Esophagus mucosa (tissue), 1 donor: ENCODE measurements around the gene POLDIP3. TPM values are rescaled to one million over a fixed set of nuclear protein-coding genes. Genes with fewer than 3 reads are reported as not detected.
"Not testable (repeated sequence)": the region's sequence is repeated elsewhere in the genome, so short reads cannot be mapped to it uniquely, and the experiment has no call there.

ENCODE experiments used
- ATAC-seq: fragments of 200-7000 bp; cut with Tn5 transposase; one replicate; pipeline ENCODE4 v1.9.1; 2020
- total RNA-seq: library from RNA; stranded (reverse); gene quantifications from one replicate; pipeline ENCODE4 v1.2.4, GENCODE V29; 2023
- donor health status: DM: yes; HTN: yes; CAD: no.

POLDIP3 gene
- total RNA-seq, 1 donor from 2014 or later = 43.9 TPM

DNA sequence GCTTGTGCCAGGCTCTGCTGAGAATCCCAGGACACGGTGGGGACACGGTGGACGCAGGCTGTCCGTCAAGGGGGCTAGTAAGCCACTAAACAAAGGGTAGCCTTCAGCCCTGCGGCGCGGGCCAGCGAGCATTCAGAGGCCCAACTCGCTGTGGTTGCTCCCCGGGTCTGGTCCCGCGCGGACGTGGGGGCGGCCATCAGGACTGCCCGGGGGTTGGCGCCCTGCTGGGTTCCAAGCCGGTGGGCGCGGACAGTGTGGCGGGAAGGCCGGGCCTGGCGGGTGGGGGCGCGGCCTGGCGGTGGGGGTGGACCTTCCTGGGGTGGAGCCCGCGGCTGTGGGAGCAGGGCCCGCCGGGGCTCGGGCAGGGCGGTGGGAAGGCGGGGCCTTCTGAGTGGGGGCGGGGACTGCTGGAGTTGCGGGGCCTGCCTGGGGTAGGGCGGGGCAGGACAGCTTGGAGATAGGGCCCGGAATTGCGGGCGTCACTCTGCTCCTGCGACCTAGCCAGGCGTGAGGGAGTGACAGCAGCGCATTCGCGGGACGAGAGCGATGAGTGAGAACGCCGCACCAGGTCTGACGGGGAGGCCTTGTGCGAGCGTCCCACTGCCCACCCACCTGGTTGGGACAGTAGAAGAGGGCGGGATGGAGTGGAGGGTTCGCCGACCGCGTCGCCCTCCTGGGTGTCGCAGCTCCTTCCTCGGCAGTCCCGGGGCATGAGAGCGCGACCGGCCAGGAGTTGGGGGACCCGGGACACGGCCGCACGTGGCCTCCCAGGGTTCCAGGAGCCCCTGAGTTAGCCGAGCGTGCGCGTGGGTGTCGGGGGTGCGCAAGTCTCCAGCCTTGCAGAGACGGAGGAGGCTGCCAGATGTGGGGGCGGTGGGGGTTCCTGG lies 61.0 kb downstream of the POLDIP3 start, which contains the start of gene SERHL2:
Gene SERHL2 (plus strand): TSS at position 482 of the 887 bp plus-strand sequence. CDS start 65 bp downstream, at position 547.
- ATAC-seq = peak; percentile 87

DNA sequence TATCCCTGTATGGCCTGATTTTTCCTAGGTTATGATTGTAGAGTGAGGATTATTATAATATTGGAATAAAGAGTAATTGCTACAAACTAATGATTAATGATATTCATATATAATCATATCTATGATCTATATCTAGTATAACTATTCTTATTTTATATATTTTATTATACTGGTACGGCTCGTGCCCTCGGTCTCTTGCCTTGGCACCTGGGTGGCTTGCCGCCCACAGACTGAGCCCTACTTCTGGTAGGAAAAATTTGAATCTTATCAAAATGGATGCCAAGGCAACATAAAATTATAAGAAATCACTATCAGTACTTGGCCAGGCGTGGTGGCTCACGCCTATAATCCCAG lies 62.4 kb downstream of the POLDIP3 start:
- ATAC-seq = not testable (repeated sequence)

DNA sequence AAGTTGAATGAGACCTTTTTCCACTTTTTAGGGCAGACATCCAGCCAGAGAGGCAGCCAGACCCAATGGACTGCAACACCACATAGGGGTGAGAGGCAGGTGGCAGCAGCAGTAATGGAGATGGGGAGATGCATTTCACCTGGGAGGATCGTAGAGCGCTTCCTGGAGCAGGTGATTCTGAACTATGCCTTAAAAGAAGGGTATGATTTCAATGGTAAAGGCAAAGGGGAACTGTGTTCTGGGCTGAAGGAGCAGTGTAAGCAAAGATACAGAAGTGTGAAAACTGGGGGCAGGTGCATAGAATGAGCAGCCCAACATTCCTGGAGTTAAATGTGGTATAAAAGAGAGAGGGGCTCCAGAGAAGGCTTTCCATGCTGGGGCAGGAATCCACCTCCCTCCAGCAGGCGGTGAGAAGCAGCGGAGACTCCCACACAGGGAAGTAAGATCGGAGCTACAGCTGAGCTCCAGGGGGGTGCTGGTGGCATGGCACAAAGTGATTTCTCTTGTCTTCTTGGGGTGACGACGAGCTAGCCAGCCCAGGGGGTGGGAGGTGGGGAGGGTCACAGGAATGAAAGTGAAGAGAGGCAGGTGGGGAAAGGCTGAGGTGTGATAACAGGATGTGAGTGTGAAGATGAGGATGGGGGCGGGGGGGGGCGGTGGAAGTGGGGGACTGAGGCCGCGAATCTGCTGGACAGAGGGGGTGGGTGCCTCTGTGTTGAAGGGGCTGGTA lies 65.2 kb downstream of the POLDIP3 start:
- ATAC-seq = no peak

DNA sequence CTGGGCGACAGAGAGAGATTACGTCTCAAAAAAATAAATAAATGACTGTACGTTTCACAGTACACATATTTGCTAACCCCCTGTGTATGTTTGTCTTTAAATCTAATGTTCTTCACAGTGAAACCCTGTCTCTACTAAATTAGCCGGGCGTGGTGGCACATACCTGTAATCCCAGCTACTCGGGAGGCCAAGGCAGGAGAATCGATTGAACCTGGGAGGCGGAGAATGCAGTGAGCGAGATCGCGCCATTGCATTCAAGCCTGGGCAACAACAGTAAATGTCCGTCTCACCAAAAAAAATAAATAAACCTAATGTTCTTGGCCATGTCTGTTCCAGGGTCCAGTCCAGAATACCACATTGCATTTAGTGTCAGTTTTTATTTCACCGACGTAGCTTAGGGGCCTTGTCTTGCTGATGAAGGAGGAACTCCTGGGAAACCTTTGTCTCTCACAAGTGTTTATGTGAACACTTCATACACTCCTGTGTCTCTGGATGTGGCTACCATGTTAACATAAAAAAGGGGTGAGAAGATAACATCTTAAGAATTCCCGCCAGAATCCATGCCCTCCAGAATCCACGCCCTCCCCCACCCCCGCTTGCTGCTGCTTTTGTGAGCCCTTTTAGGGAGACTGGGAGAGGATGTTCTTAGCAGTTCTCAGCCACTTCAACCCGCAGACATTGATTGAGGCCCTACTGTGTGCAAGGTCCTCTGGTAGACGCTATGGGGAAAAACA lies 65.9 kb downstream of the POLDIP3 start:
- no peak for ATAC-seq

DNA sequence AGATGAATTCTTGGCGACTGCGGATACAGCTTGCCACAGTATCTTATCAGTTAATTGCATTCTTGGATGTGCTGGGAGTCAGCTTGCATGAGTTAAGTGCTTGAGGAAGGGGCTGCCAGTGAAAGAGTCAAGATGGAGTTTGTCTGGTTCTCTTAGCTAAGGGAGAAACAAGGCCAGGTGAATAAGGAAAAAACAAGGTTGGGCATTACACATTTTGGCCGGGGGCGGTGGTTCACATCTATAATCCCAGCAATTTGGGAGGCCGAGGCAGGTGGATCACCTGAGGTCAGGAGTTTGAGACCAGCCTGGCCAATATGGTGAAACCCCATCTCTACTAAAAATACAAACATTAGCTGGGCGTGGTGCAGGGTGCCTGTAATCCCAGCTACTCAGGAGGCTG lies 66.6 kb downstream of the POLDIP3 start:
- ATAC-seq = not testable (repeated sequence)

DNA sequence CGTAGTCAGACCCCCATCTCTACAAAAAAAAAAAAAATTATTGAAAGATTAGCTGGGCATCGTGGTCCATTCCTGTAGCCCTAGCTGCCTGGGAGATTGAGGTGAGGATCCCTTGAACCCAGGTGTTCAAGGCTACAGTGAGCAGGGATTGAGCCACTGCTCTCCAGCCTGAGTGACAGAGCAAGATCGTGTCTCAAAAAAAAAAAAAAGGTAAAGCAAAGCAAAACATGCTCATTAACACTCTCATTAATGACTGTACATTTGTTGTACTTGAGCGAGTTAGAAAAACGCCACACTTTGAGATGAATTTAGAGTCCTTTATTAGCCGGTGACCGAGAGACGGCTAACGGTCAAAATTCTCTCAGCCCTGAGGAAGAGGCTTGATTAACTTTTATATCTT lies 67.1 kb downstream of the POLDIP3 start:
- no peak for ATAC-seq

DNA sequence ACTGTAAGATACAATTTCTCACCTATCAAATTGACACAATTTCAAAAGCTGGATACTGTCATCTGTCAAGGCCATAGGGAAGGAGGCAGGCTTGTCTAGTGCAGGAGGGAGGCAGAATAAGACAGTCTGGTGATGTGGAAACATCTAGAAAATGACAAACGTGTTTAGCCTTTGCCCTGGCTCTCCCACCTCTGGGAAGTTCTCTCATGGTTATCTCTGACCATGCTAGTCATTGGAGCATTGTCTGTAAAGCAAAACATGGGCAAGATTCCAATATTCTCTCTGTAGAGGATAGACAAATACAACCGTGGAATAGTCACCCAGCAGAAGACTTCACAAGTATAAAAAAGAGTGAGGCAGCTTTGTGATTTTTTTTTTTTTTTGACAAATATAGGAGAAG lies 70.0 kb downstream of the POLDIP3 start:
- ATAC-seq = no peak

DNA sequence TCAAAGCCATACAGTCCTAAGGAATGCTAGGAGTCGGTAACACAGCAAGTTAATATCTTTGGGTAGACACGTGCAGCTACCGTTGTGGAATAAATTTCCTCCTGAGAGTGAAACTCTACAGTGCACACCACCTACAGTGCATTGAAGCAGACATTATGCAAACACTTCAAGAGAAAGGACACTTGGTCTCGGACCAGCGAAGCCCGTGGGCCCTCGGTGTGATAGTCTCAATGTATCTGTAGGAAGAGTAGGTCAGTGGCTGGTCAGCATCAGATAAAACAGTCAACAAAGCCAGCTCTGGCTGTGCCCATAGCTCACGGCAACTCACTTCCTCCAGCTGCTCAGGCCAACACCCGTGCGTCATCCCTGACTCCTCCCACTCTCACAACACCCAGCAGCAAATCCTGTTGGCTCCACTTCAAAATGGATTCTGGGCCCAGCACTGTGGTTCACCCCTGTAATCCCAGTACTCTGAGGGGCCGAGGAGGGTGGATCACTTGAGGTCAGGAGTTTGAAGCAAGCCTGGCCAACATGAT lies 75.4 kb downstream of the POLDIP3 start:
- peak; percentile 62 for ATAC-seq

DNA sequence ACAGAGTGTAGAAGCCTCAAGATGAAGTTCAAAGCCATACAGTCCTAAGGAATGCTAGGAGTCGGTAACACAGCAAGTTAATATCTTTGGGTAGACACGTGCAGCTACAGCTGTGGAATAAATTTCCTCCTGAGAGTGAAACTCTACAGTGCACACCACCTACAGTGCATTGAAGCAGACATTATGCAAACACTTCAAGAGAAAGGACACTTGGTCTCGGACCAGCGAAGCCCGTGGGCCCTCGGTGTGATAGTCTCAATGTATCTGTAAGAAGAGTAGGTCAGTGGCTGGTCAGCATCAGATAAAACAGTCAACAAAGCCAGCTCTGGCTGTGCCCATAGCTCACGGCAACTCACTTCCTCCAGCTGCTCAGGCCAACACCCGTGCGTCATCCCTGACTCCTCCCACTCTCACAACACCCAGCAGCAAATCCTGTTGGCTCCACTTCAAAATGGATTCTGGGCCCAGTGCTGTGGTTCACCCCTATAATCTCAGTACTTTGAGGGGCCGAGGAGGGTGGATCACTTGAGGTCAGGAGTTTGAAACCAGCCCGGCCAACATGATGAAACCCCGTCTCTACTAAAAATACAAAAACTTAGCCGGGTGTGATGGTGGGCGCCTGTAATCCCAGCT lies 77.4 kb downstream of the POLDIP3 start:
- peak; percentile 76 for ATAC-seq

DNA sequence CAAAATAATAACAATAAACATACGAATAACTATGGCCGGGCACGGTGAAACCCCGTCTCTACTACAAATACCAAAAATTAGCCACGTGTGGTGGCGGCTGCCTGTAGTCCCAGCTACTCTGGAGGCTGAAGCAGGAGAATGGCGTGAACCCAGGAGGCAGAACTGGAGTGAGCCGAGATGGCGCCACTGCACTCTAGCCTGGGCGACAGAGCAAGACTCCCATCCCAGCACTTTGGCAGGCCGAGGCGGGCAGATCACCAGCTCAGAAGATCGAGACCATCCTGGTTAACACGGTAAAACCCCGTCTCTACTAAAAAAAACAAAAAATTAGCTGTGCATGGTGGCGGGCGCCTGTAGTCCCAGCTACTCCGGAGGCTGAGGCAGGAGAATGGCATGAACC lies 78.0 kb downstream of the POLDIP3 start:
- ATAC-seq = not testable (repeated sequence)

DNA sequence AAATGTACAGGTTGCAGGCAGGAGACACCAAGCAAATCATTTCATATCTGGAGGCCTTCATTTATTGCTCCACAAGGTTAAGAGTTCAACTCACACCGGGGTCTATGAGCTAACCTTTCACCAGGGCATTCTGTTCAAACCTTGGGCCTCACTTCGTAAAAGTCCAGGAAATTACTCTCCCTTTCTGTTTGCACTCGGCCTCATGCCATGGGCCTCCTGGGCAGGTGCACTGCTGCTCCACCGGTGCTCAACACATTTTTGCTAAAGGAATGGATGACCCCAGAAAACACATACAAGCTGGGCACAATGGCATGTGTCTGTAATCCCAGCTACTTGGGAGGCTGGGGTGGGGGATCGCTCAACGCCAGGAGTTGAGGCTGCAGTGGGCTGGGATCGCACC lies 78.5 kb downstream of the POLDIP3 start:
- no peak for ATAC-seq

DNA sequence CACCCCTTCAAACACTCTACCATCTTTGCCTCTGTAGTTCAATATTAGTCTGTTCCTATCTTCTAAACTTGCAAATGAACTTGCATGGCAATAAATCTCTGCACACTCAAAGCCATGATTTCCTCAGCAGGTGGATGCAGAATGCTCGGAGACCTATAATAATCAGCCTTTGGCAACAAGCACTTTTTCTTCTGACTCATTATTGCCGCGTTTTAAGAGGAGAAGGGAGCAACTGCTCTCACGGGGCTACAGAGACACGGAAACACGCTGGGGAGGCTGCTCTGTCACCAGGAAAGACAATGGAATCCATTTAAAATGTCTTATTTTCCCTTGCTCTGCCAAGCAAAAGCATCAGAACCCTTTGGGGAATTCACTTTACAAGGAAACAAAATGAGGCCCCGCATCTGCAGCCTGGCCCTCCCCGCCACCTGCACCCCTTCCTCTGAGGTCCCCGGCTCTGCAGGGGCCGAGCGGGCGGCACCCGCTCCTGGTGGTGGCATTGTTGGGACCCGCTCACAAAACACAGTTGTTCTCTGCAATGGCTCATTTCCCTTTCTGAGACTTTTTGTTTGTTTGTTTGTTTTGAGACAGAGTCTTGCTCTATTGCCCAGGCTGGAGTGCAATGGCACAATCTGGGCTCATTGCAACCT lies 79.5 kb downstream of the POLDIP3 start:
- ATAC-seq = not testable (repeated sequence)

Other genes starting within 250 kb of the POLDIP3 start
- gene NFAM1, start 182.5 kb downstream of the POLDIP3 start, total RNA-seq = 0.88 TPM
- 27.3 TPM for gene RRP7A, start 95.1 kb downstream of the POLDIP3 start, total RNA-seq
- gene SERHL2, start 60.9 kb downstream of the POLDIP3 start, total RNA-seq = 2.8 TPM
- gene ATP5MGL, start 25.7 kb upstream of the POLDIP3 start, total RNA-seq = 0.68 TPM
- gene CYB5R3, start 34.5 kb upstream of the POLDIP3 start, total RNA-seq = 101 TPM
- 14.3 TPM for gene A4GALT, start 106.0 kb upstream of the POLDIP3 start, total RNA-seq
- gene ARFGAP3, start 242.4 kb upstream of the POLDIP3 start, total RNA-seq = 18.9 TPM